ENCODE results near the gene HPS3.

The HPS3 gene

GRCh38 chr3:149177122-149177521 is 47.7 kb downstream of the HPS3 start:
- H3K79me2 ChIP-seq, result no peaks in the 10 kb centered on the region
- TF ChIP-seq CTCF (IDR thresholded peaks at IDR 0.05), result no peak

GRCh38 chr3:149179220-149179619 is 49.8 kb downstream of the HPS3 start:
- H3K27me3 ChIP-seq (ENCODE audit: control insufficient read depth, insufficient read depth, low read length), result no peaks in the 10 kb centered on the region
- no peaks in the 10 kb centered on the region for H3K9me3 ChIP-seq (ENCODE audit: control insufficient read depth, low read length)
- H3K27ac ChIP-seq, result peak overlapping the region; percentile 15
- H3K4me1 ChIP-seq, result no peaks in the 10 kb centered on the region
- no peak overlapping the region for H2AFZ ChIP-seq
- H3K36me3 ChIP-seq (ENCODE audit: control insufficient read depth, insufficient read depth, low read length), result no peaks in the 10 kb centered on the region
- no peak for TF ChIP-seq CTCF (IDR thresholded peaks at IDR 0.05)
- no peak overlapping the region for H3K4me2 ChIP-seq (ENCODE audit: low read length)
- no peak overlapping the region for H3K9ac ChIP-seq
- H3K79me2 ChIP-seq, result no peaks in the 10 kb centered on the region
- no peak overlapping the region for H3K4me3 ChIP-seq (ENCODE audit: low read depth, low read length)

More at GRCh38 chr3:149177122-149177521, 47.7 kb downstream of the HPS3 start:
- H3K27me3 ChIP-seq (ENCODE audit: control insufficient read depth, insufficient read depth, low read length), result no peaks in the 10 kb centered on the region
- no peak overlapping the region for H3K27ac ChIP-seq
- no peak overlapping the region for H3K4me3 ChIP-seq (ENCODE audit: low read depth, low read length)
- no peaks in the 10 kb centered on the region for H3K9me3 ChIP-seq (ENCODE audit: control insufficient read depth, low read length)
- H3K9ac ChIP-seq, result no peak overlapping the region
- H3K4me1 ChIP-seq, result no peaks in the 10 kb centered on the region
- H3K4me2 ChIP-seq (ENCODE audit: low read length), result no peak overlapping the region
- H3K36me3 ChIP-seq (ENCODE audit: control insufficient read depth, insufficient read depth, low read length), result no peaks in the 10 kb centered on the region
- H2AFZ ChIP-seq, result no peak overlapping the region

GRCh38 chr3:149180057-149180573 is 50.7 kb downstream of the HPS3 start:
- H3K4me2 ChIP-seq (ENCODE audit: low read length), result no peak overlapping the region
- no peak for TF ChIP-seq CTCF (IDR thresholded peaks at IDR 0.05)
- H3K4me3 ChIP-seq (ENCODE audit: low read depth, low read length), result no peak overlapping the region
- no peaks in the 10 kb centered on the region for H3K4me1 ChIP-seq
- H3K27ac ChIP-seq, result peak overlapping the region; percentile 22
- no peaks in the 10 kb centered on the region for H3K27me3 ChIP-seq (ENCODE audit: control insufficient read depth, insufficient read depth, low read length)
- no peaks in the 10 kb centered on the region for H3K79me2 ChIP-seq
- H3K36me3 ChIP-seq (ENCODE audit: control insufficient read depth, insufficient read depth, low read length), result no peaks in the 10 kb centered on the region
- H3K9me3 ChIP-seq (ENCODE audit: control insufficient read depth, low read length), result no peaks in the 10 kb centered on the region
- H3K9ac ChIP-seq, result no peak overlapping the region
- H2AFZ ChIP-seq, result no peak overlapping the region

GRCh38 chr3:149181182-149181581 is 51.7 kb downstream of the HPS3 start:
- TF ChIP-seq CTCF (IDR thresholded peaks at IDR 0.05), result no peak
- Histone ChIP-seq H3K27me3 (ENCODE audit: control insufficient read depth, insufficient read depth, low read length) (no peaks in the 10 kb centered on the region), H3K4me1 (no peaks in the 10 kb centered on the region), H2AFZ (no peak overlapping the region), H3K4me3 (ENCODE audit: low read depth, low read length) (no peak overlapping the region), H3K36me3 (ENCODE audit: control insufficient read depth, insufficient read depth, low read length) (no peaks in the 10 kb centered on the region), H3K79me2 (no peaks in the 10 kb centered on the region), H3K9ac (no peak overlapping the region), H3K9me3 (ENCODE audit: control insufficient read depth, low read length) (no peaks in the 10 kb centered on the region), H3K27ac (no peak overlapping the region), H3K4me2 (ENCODE audit: low read length) (no peak overlapping the region)

GRCh38 chr3:149186219-149186618 is 56.8 kb downstream of the HPS3 start:
- H3K9ac ChIP-seq, result no peak overlapping the region
- H3K36me3 ChIP-seq (ENCODE audit: control insufficient read depth, insufficient read depth, low read length), result no peaks in the 10 kb centered on the region
- H3K4me2 ChIP-seq (ENCODE audit: low read length), result no peak overlapping the region
- H3K79me2 ChIP-seq, result no peaks in the 10 kb centered on the region
- no peak overlapping the region for H3K27ac ChIP-seq
- no peaks in the 10 kb centered on the region for H3K4me1 ChIP-seq
- H3K4me3 ChIP-seq (ENCODE audit: low read depth, low read length), result no peak overlapping the region
- H2AFZ ChIP-seq, result no peak overlapping the region
- H3K9me3 ChIP-seq (ENCODE audit: control insufficient read depth, low read length), result no peaks in the 10 kb centered on the region
- no peaks in the 10 kb centered on the region for H3K27me3 ChIP-seq (ENCODE audit: control insufficient read depth, insufficient read depth, low read length)
- no peak for TF ChIP-seq CTCF (IDR thresholded peaks at IDR 0.05)

Measured in parathyroid adenoma (tissue), 2 donors.